B cell (primary cell): ENCODE measurements around the gene SF3B5. TPM values are rescaled to one million over a fixed set of nuclear protein-coding genes. Genes with fewer than 3 reads are reported as not detected.

Source experiments
- ATAC-seq: fragments of 200-7000 bp; cut with Tn5 transposase; one replicate; pipeline ENCODE4 v1.10.0; 2021; ENCODE audit warnings: low read depth, mild to moderate bottlenecking, moderate number of reproducible peaks, moderate library complexity
- CTCF ChIA-PET: fragments of 350-600 bp; sonication (Branson Sonifier 250); formaldehyde crosslinking; loops from one replicate; lab custom pipeline; 2021; ENCODE audit warnings: antibody characterized with exemption, inconsistent platforms; lab: Charles Lee
- POLR2A ChIA-PET: fragments of 350-600 bp; sonication (Branson Sonifier 250); formaldehyde crosslinking; loops from one replicate; lab custom pipeline; 2021; ENCODE audit warnings: antibody characterized with exemption; lab: Charles Lee
- DNase-seq: peaks from one replicate; pipeline ENCODE4 v3.0.0; 2013
- H2AFZ ChIP-seq: 2 replicates; pipeline ENCODE4 v1.6.1; 2012; ENCODE audit warnings: mild to moderate bottlenecking, low read depth, low read length; ENCODE audit not compliant: insufficient read depth, poor library complexity, severe bottlenecking
- H3K27ac ChIP-seq, 2 donors: 1 replicate in 1 of 2; 2 replicates in 1 of 2; pipeline ENCODE4 v1.5.1; 2012 to 2013; ENCODE audit warnings: low read length in 2 of 2, mild to moderate bottlenecking in 2 of 2, moderate library complexity in 1 of 2
- H3K27me3 ChIP-seq, 4 experiments: fragments of 200-600 bp in 1 of 4; sonication (generic) in 1 of 4; replicated peaks in 1 of 4; 1 replicate in 2 of 4; 2 replicates in 2 of 4; pipeline versions ENCODE4 v1.6.1 to v1.7.0; 2013 to 2016; ENCODE audit warnings: low read length in 3 of 4, mild to moderate bottlenecking in 2 of 4, mixed read lengths in 1 of 4, moderate library complexity in 1 of 4; ENCODE audit not compliant: insufficient read depth in 4 of 4, control insufficient read depth in 3 of 4; ENCODE audit errors: control extremely low read depth in 1 of 4
- H3K36me3 ChIP-seq, 2 experiments: replicated peaks in 1 of 2; 1 replicate in 1 of 2; 2 replicates in 1 of 2; pipeline versions ENCODE4 v1.6.1 to v1.7.1; 2013; ENCODE audit warnings: low read length in 1 of 2; ENCODE audit not compliant: insufficient read depth in 2 of 2, control insufficient read depth in 1 of 2; ENCODE audit errors: control extremely low read depth in 1 of 2, extremely low read depth in 1 of 2
- H3K4me1 ChIP-seq, 2 donors: fragments of 200-600 bp in 1 of 2; sonication (generic) in 1 of 2; 1 replicate in 1 of 2; 2 replicates in 1 of 2; pipeline versions ENCODE4 v1.5.1 to v1.6.1; 2013 to 2017; ENCODE audit warnings: low read length in 2 of 2; ENCODE audit not compliant: control insufficient read depth in 2 of 2, insufficient read depth in 2 of 2
- H3K4me2 ChIP-seq: replicated peaks from 2 replicates; pipeline ENCODE3; 2012; ENCODE audit warnings: mild to moderate bottlenecking, low read depth, low read length; ENCODE audit not compliant: poor library complexity, severe bottlenecking
- H3K4me3 ChIP-seq, 5 experiments: fragments of 200-600 bp in 1 of 5; sonication (generic) in 1 of 5; 1 replicate in 3 of 5; 2 replicates in 2 of 5; pipeline versions ENCODE4 v1.5.1 to v1.7.0; 2011 to 2016; ENCODE audit warnings: low read length in 4 of 5, mild to moderate bottlenecking in 4 of 5, low read depth in 2 of 5, control low read depth in 1 of 5, moderate library complexity in 1 of 5; ENCODE audit not compliant: insufficient read depth in 1 of 5; ENCODE audit errors: control extremely low read depth in 1 of 5, extremely low read depth in 1 of 5
- H3K79me2 ChIP-seq: fragments of 200-600 bp; sonication (generic); one replicate; pipeline ENCODE4 v1.6.0; 2016; ENCODE audit warnings: low read length; ENCODE audit not compliant: control insufficient read depth, insufficient read depth
- H3K9ac ChIP-seq: fragments of 200-600 bp; sonication (generic); 2 replicates; pipeline ENCODE4 v1.6.1; 2017; ENCODE audit warnings: mild to moderate bottlenecking, low read length, moderate library complexity
- H3K9me3 ChIP-seq, 3 donors: one replicate each; pipeline versions ENCODE4 v1.6.1 to v1.7.1; 2013; ENCODE audit warnings: low read length in 2 of 3; ENCODE audit not compliant: control insufficient read depth in 2 of 3, insufficient read depth in 1 of 3; ENCODE audit errors: control extremely low read depth in 1 of 3
- H4K20me1 ChIP-seq: 2 replicates; pipeline ENCODE4 v1.6.0; 2012; ENCODE audit warnings: mild to moderate bottlenecking, low read length; ENCODE audit not compliant: insufficient read depth, control insufficient read depth, poor library complexity, severe bottlenecking
- H3K27ac Mint-ChIP-seq: one replicate; pipeline ENCODE4 v1.8.0; 2021; ENCODE audit warnings: mixed read lengths
- H3K27me3 Mint-ChIP-seq: one replicate; pipeline ENCODE4 v1.8.0; 2021; ENCODE audit warnings: mixed read lengths
- H3K4me1 Mint-ChIP-seq: one replicate; pipeline ENCODE4 v1.8.0; 2021; ENCODE audit warnings: mixed read lengths
- H3K4me3 Mint-ChIP-seq: one replicate; pipeline ENCODE4 v1.8.0; 2021; ENCODE audit warnings: mixed read lengths
- H3K9me3 Mint-ChIP-seq: one replicate; pipeline ENCODE4 v1.8.0; 2022; ENCODE audit warnings: mixed read lengths; ENCODE audit not compliant: insufficient read depth
- CTCF ChIP-seq: fragments of 200-600 bp; IDR thresholded peaks from one replicate; pipeline ENCODE4 v1.8.0; 2022; ENCODE audit warnings: antibody characterized with exemption, mild to moderate bottlenecking
- EZH2 ChIP-seq: IDR thresholded peaks from 2 replicates; pipeline ENCODE4 v1.6.1; 2012; ENCODE audit warnings: borderline replicate concordance, low read depth, mild to moderate bottlenecking, moderate library complexity, low read length; ENCODE audit not compliant: insufficient read depth, poor library complexity, severe bottlenecking
- WGBS: methylation state at CpG from one replicate; pipeline ENCODE4 v1.1.5; 2013; ENCODE audit warnings: missing lambda C conversion rate; ENCODE audit not compliant: insufficient coverage; 5-methylcytosine and 5-hydroxymethylcytosine counted together
- intact Hi-C: fragments of 100-400 bp; cut with micrococcal nuclease; formaldehyde crosslinking; loops from one replicate; pipeline ENCODE4 v1.10.0; 2022
- polyA plus RNA-seq: library from polyadenylated mRNA; depleted of rRNA; stranded (reverse); fragments of >200 nt; gene quantifications from 2 replicates; pipeline ENCODE4 v1.2.3, GENCODE V29; 2012
- total RNA-seq, 2 donors: library from RNA; stranded (reverse); fragments of 120-200 nt in 1 of 2; gene quantifications; 1 replicate in 1 of 2; 2 replicates in 1 of 2; pipeline versions ENCODE4 v1.2.3 to v1.2.4, GENCODE V29; 2013 to 2022

Gene SF3B5
- total and polyA plus RNA-seq, 2 donors (not counting 1 experiment from before 2014, with no cell fraction given), result 111 to 360 TPM

- Histone ChIP-seq H3K27ac (no peak overlapping the region), H3K79me2 (no peaks in the 10 kb centered on the region), H3K4me1 (no peaks in the 10 kb centered on the region), H2AFZ (peak overlapping the region; percentile 6), H3K9me3 (no peaks in the 10 kb centered on the region), H3K36me3 (no peaks in the 10 kb centered on the region), H3K27me3 (no peaks in the 10 kb centered on the region), H3K4me2 (no peak overlapping the region), H3K4me3 (no peak overlapping the region), H4K20me1 (no peaks in the 10 kb centered on the region), H3K9ac (no peak overlapping the region)
- no CpG with 5 or more reads among the region's 2 CpGs for WGBS
- no peaks in the 10 kb centered on the region for H3K27me3 Mint-ChIP-seq
- no peak for DNase-seq
- intact Hi-C loops, result no loop called here
- H3K9me3 Mint-ChIP-seq, result no peaks in the 10 kb centered on the region
- peaks cover 10% of the 10 kb centered on the region for H3K4me1 Mint-ChIP-seq
- ChIA-PET CTCF (interaction anchor here (0.8 to 2.2 kb wide), 7 partner anchors 17 to 358 kb away, joined by 3 to 8 read pairs (median 4); no protein-coding TSS in a partner anchor), POLR2A (no interaction called here)
- ATAC-seq, result no peak
- no peak overlapping the region for H3K4me3 Mint-ChIP-seq
- no peak for TF ChIP-seq CTCF
- TF ChIP-seq EZH2, result no peak
- H3K27ac Mint-ChIP-seq, result no peak overlapping the region
Measured at GRCh38 chr6:144123421-144123820, 28.0 kb upstream of the SF3B5 start.

GRCh38 chr6:144122861-144123260 lies 27.5 kb upstream of the SF3B5 start:
- ATAC-seq, result no peak
- Histone ChIP-seq H3K79me2 (no peaks in the 10 kb centered on the region), H3K9me3 (no peaks in the 10 kb centered on the region), H2AFZ (no peak overlapping the region), H3K27ac (no peak overlapping the region), H3K27me3 (no peaks in the 10 kb centered on the region), H3K36me3 (no peaks in the 10 kb centered on the region), H3K4me3 (no peak overlapping the region), H3K4me1 (no peaks in the 10 kb centered on the region), H3K9ac (no peak overlapping the region), H4K20me1 (no peaks in the 10 kb centered on the region), H3K4me2 (no peak overlapping the region)
- intact Hi-C loops, result no loop called here
- POLR2A ChIA-PET, result interaction anchor here (0.6 kb wide), 1 partner anchor 179 kb away, joined by 8 read pairs; no protein-coding TSS in a partner anchor
- no peak for TF ChIP-seq EZH2
- CTCF ChIA-PET, result interaction anchor here (1.2 to 2.2 kb wide), 2 partner anchors 18 to 359 kb away, joined by 6 to 8 read pairs; no protein-coding TSS in a partner anchor
- no peaks in the 10 kb centered on the region for H3K9me3 Mint-ChIP-seq
- H3K4me3 Mint-ChIP-seq, result no peak overlapping the region
- H3K4me1 Mint-ChIP-seq, result peaks cover 10% of the 10 kb centered on the region
- no peaks in the 10 kb centered on the region for H3K27me3 Mint-ChIP-seq
- DNase-seq, result no peak
- no peak overlapping the region for H3K27ac Mint-ChIP-seq
